Breast epithelium (tissue), 4 donors: ENCODE measurements around the gene VPS26A. TPM values are rescaled to one million over a fixed set of nuclear protein-coding genes. Genes with fewer than 3 reads are reported as not detected.

Experiments
- DNase-seq, 2 donors: peaks; one replicate each; pipeline ENCODE4 v3.0.0-alpha.2; 2019; ENCODE audit warnings: low spot score in 2 of 2
- H3K27ac ChIP-seq, 2 donors: fragments of 200-600 bp; sonication (generic) in 1 of 2; one replicate each; pipeline ENCODE4 v1.5.1; 2016 to 2019; ENCODE audit warnings: mild to moderate bottlenecking in 1 of 2
- H3K27me3 ChIP-seq, 2 donors: fragments of 200-600 bp; sonication (generic) in 1 of 2; one replicate each; pipeline versions ENCODE4 v1.5.1 to v1.6.0; 2017 to 2019; ENCODE audit warnings: control low read depth in 1 of 2, mild to moderate bottlenecking in 1 of 2
- H3K36me3 ChIP-seq: fragments of 200-600 bp; one replicate; pipeline ENCODE4 v1.5.1; 2019
- H3K4me1 ChIP-seq, 2 donors: fragments of 200-600 bp; sonication (generic); one replicate each; pipeline ENCODE4 v1.5.1; 2016 to 2019; ENCODE audit warnings: control low read depth in 1 of 2
- H3K4me3 ChIP-seq, 3 donors: fragments of 200-600 bp; sonication (generic); 1 replicate in 2 of 3; 2 replicates in 1 of 3; pipeline ENCODE4 v1.5.1; 2016 to 2019; ENCODE audit warnings: mild to moderate bottlenecking in 3 of 3, moderate library complexity in 2 of 3
- H3K9me3 ChIP-seq, 2 donors: fragments of 200-600 bp; sonication (generic) in 1 of 2; one replicate each; pipeline ENCODE4 v1.5.1; 2016 to 2019; ENCODE audit warnings: control low read depth in 1 of 2
- CTCF ChIP-seq, 3 donors: fragments of 450-650 bp; IDR thresholded peaks; one replicate each; pipeline ENCODE4 v1.5.1; 2016 to 2017; ENCODE audit warnings: antibody characterized with exemption in 3 of 3, mild to moderate bottlenecking in 3 of 3, moderate library complexity in 3 of 3
- POLR2A ChIP-seq: fragments of 450-650 bp; IDR thresholded peaks from one replicate; pipeline ENCODE4 v1.6.1; 2016; ENCODE audit warnings: antibody characterized with exemption, mild to moderate bottlenecking, moderate library complexity
- POLR2AphosphoS5 ChIP-seq, 3 donors: sonication (generic); formaldehyde crosslinking; IDR thresholded peaks; one replicate each; pipeline ENCODE4 v1.6.1; 2017; ENCODE audit warnings: antibody characterized with exemption in 3 of 3
- intact Hi-C: fragments of 100-400 bp; cut with DNase I; formaldehyde crosslinking; loops from one replicate; pipeline ENCODE4 v1.15.1; 2023; ENCODE audit warnings: low total_unique reads
- total RNA-seq, 3 donors: library from RNA; depleted of rRNA; stranded (reverse); fragments of >200 nt; gene quantifications; one replicate each; pipeline ENCODE4 v1.1.0, GENCODE V29; 2016

VPS26A gene
- total RNA-seq, 3 donors from 2014 or later: 32.1 to 56.0 (median 40.8) TPM

DNA sequence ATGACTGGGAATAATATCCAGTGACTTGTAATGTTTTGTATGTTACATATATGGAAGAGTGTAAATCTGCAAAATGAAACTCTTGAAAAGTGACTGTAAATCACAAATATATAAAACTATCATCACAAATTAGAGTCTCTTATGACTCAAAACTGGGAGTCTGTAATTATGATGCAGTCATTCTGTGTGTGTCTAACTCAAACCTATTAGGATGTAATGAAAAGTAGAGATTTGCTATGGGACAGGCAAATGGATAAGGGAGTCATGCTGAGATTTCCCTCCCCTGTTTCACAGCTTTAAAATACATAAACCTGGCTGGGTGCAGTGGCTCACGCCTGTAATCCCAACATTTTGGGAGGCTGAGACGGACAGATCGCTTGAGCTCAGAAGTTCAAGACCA is 87.5 kb downstream of the VPS26A start:
- Histone ChIP-seq H3K4me3 (no peak overlapping the region), H3K36me3 (peaks cover 6% of the 10 kb centered on the region), H3K9me3 (no peaks in the 10 kb centered on the region), H3K27ac (no peak overlapping the region), H3K4me1 (no peaks in the 10 kb centered on the region), H3K27me3 (no peaks in the 10 kb centered on the region)
- TF ChIP-seq POLR2AphosphoS5 (IDR thresholded peaks at IDR 0.05) (no peak), CTCF (IDR thresholded peaks at IDR 0.05) (no peak), POLR2A (no peak)
- intact Hi-C loops: no loop called here
- no peak for DNase-seq

DNA sequence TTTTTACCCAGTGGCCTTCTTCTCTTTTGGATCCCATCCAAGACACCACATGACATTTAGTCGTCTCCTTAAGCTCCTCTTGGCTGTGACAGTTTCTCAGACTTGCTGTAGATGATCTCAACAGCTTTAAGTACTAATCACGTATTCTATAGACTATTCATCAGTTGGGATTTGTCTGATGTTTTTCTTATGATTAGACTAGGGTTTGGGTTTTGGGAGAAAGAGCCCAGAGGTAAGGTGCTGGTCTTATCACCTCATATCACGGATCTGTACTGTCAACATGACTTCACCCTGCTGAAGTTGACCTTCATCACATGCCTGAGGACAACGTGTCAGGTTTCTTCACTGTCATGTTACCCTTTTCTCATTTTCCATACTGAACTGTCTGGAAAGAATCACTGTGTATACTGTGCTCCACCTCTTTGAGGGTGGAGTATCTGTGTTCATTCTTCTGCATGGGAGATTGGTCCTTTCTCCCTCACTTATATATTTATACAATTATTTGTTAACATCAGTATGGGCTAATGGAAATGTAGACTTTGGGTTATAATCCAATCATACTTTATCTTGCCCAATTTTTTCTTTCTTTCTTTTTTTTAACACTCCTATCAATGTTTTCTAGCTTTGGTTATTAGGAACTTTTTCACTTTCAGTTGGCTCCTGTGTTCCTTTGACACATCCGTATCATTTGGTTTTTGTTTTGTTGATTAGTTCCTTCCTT is 89.8 kb downstream of the VPS26A start:
- intact Hi-C loops: no loop called here
- no peak overlapping the region for H3K27ac ChIP-seq
- no peak for TF ChIP-seq POLR2A
- no peak for TF ChIP-seq CTCF (IDR thresholded peaks at IDR 0.05)
- TF ChIP-seq POLR2AphosphoS5 (IDR thresholded peaks at IDR 0.05): no peak
- no peak overlapping the region for H3K4me3 ChIP-seq
- DNase-seq: no peak
- H3K4me1 ChIP-seq: no peaks in the 10 kb centered on the region
- H3K27me3 ChIP-seq: no peaks in the 10 kb centered on the region
- H3K9me3 ChIP-seq: no peaks in the 10 kb centered on the region
- no peaks in the 10 kb centered on the region for H3K36me3 ChIP-seq

- Histone ChIP-seq H3K4me3 (no peak overlapping the region), H3K27ac (no peak overlapping the region), H3K9me3 (no peaks in the 10 kb centered on the region), H3K36me3 (no peaks in the 10 kb centered on the region), H3K27me3 (no peaks in the 10 kb centered on the region), H3K4me1 (no peaks in the 10 kb centered on the region)
- intact Hi-C loops: no loop called here
- no peak for DNase-seq
- TF ChIP-seq CTCF (IDR thresholded peaks at IDR 0.05) (no peak), POLR2A (no peak), POLR2AphosphoS5 (IDR thresholded peaks at IDR 0.05) (no peak)
Measured at GRCh38 chr10:69214666-69215131, 90.7 kb downstream of the VPS26A start.

- Histone ChIP-seq H3K4me1 (no peaks in the 10 kb centered on the region), H3K27ac (no peak overlapping the region), H3K36me3 (no peaks in the 10 kb centered on the region), H3K4me3 (no peak overlapping the region), H3K27me3 (no peaks in the 10 kb centered on the region), H3K9me3 (no peaks in the 10 kb centered on the region)
- DNase-seq: no peak
- intact Hi-C loops: no loop called here
- TF ChIP-seq CTCF (IDR thresholded peaks at IDR 0.05): no peak
- no peak for TF ChIP-seq POLR2AphosphoS5 (IDR thresholded peaks at IDR 0.05)
- no peak for TF ChIP-seq POLR2A
Measured at GRCh38 chr10:69215405-69216171, 91.6 kb downstream of the VPS26A start.

DNA sequence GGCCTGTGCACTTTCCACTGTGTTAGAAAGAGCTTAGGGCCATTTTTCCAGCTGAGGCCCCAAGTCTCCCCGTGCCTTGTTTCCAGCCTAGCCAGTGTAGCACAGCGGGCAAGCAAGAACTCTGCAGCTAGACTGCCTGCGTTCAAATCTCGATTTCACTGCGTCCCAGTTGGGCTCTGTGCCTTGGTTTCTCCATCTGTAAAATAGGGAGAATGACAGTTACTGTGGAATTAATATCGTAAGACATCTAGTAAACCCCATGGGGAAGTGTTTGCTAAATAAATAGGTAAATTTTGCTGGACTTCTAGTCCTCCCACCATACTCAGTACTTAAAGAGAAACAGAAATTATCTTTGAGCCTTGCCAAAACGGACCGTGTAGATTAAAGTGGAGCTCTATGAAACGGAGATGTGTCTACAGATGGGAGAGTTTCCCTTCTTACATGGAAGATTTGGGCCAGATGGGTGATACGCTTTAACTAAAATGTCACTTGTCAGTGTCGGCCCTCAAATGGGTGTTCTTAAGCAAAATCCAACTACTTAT is 92.7 kb downstream of the VPS26A start:
- no peak for DNase-seq
- Histone ChIP-seq H3K36me3 (no peaks in the 10 kb centered on the region), H3K4me1 (no peaks in the 10 kb centered on the region), H3K4me3 (no peak overlapping the region), H3K27me3 (no peaks in the 10 kb centered on the region), H3K9me3 (no peaks in the 10 kb centered on the region), H3K27ac (no peak overlapping the region)
- intact Hi-C loops: no loop called here
- no peak for TF ChIP-seq POLR2AphosphoS5 (IDR thresholded peaks at IDR 0.05)
- TF ChIP-seq POLR2A: no peak
- no peak for TF ChIP-seq CTCF (IDR thresholded peaks at IDR 0.05)
